Erythroblast (primary cell): ENCODE data around the gene LRRC56.

Experiments used
- GATA1 ChIP-seq: IDR thresholded peaks from 2 replicates; pipeline ENCODE4 v1.6.1; 2011; ENCODE audit warnings: low read depth, mild to moderate bottlenecking, control low read depth, low read length, moderate library complexity
- POLR2A ChIP-seq: IDR thresholded peaks from 2 replicates; pipeline ENCODE4 v1.6.1; 2011; ENCODE audit warnings: mild to moderate bottlenecking, low read length

DNA sequence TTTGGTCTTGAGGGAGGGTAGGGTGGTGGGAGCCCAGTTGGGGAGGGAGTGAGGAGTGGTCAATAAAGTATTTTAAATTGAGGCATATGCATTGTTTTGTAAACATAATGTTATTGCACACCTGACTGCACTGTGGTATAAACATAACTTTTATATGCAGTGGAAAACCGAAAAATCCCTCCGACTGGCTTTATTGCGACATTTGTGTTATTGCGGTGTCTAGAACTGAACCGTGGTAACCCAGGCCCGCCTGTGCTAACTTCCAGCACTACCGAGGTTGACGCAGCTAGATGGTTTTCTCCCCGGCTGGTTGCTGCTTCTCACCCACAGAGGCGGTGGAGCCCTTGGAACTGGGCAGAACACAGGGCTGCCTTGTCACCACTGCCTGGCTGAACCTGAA, 22.7 kb upstream of the LRRC56 start:
- no peak for TF ChIP-seq POLR2A
- no peak for TF ChIP-seq GATA1
